IPS-NIHi7 (cell line): ENCODE measurements around the gene PRKG2.

Source experiments
- DNase-seq: peaks from one replicate; pipeline ENCODE4 v3.0.0; 2012; ENCODE audit warnings: mixed read lengths; ENCODE audit errors: extremely low spot score

The PRKG2 gene

GRCh38 chr4:81096566-81096965 is 118.5 kb downstream of the PRKG2 start:
- no peak for DNase-seq

GRCh38 chr4:81095389-81095788 is 119.6 kb downstream of the PRKG2 start:
- no peak for DNase-seq

DNA sequence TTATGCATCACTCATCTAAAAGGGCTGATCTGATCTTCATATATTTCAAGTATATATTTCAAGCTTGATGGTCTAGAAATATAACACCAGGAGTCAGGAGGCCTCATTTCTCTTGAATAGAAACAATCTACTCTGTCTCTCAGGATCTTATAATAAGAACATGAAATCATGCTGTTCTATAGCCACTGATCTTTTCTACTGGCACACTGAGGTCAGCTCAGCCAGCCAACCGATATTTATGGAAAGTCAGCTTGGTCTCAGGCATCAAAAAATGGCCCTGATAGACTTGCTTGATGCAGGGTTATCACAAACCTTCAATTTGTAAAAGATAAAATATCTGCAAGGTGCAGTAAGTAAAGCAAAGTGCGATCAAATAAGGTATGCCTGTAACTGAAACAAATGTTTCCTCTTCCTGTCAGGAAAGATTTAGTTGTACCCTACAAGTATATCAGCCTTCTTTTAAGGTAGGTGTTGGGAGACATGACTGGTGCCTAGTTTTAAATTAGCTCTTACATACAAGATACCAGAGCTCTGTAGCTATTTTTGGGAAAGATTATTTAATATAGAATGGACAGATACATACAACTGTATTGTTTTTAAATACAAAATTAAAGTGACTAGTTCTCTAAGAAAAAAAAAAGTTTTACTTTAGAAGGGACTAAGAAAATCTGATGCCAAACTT is 121.2 kb downstream of the PRKG2 start:
- DNase-seq: no peak

GRCh38 chr4:81085979-81086378 is 129.0 kb downstream of the PRKG2 start:
- DNase-seq: no peak

- no peak for DNase-seq
These were observed 129.7 kb downstream of the PRKG2 start for GRCh38 chr4:81085291-81085690.

DNA sequence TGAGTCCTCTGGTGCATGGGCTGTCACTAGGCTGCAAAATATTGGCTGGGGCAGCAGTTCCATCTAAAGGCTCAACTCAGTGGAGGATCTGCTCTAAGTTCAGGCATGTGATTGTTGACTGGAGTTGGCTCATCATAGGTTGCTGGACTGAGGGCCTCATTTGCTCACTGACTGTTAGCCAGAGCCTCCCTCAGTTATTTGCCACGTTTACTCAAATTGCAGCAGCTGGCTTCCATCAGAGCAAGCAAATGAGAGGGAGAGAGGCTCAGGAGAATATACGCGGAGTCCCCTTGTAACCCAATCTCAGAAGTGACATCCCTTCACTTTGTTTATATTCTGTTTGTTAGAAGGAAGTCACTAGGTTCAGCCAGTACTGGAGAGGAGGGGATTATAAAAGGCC is 130.4 kb downstream of the PRKG2 start:
- DNase-seq: no peak

GRCh38 chr4:81084029-81084428 is 131.0 kb downstream of the PRKG2 start:
- DNase-seq: no peak

GRCh38 chr4:81081156-81081555 is 133.9 kb downstream of the PRKG2 start:
- DNase-seq: no peak

- DNase-seq: no peak
These were observed 144.0 kb downstream of the PRKG2 start for GRCh38 chr4:81071013-81071412.

GRCh38 chr4:81069706-81070331 is 145.2 kb downstream of the PRKG2 start:
- DNase-seq: peak; percentile 75

DNA sequence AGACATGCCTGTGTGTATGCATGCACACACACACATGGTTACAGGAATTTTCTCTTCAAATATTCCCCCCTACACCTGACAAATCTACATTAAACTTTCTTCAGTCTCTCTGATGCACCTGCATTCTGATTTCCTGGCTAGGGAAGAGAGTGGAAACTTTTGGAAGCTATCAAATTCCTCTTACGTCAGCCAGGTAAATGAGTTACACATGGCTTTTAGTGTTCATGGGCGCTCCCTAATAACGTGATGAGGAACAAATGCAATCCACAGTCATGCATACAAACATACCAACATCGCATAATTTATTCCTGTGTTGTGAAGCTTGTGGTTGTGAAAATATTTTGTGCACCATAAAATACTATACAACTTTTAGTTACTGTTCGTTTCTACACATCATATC is 149.6 kb downstream of the PRKG2 start:
- DNase-seq: no peak

- no peak for DNase-seq
These were observed 153.0 kb downstream of the PRKG2 start for GRCh38 chr4:81062001-81062400.

DNA sequence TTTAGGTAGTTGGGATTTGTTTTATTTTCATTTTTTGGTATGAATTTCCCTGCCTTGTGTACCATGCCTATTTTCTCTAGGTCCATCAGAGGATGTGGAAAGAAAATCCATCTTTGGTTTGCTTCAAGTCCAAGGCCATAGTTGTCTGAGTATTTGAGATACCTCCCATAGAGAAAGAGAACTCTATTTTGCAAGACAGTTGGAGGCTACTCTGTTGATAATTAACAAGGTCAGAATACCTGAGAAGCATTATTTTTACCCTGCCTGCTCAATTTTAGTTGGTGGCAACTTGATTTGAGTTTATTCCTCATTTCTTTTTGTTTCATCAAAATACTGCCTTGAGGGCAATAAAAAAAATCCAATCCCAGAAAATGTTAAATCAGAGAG is 153.7 kb downstream of the PRKG2 start:
- DNase-seq: no peak

GRCh38 chr4:81060587-81061343 is 154.3 kb downstream of the PRKG2 start:
- no peak for DNase-seq

DNA sequence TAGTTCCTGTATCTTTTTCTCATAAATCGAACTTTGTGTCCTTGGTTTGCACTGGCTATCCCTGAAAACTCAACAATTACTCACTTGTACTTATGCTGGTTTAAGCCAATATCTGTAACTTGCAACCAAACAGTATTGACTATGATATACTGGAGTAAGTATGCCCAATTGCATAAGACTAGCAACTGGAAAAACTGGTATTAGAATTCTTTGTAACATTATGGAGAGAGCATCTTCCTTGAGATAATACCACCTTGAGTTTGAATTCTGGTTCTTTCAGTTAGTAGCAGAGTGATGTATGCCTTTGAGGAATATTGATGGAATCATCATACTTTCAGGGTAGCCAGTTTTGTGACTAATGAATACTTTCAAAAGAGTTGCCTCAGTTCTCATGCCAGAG is 156.4 kb downstream of the PRKG2 start:
- DNase-seq: no peak

DNA sequence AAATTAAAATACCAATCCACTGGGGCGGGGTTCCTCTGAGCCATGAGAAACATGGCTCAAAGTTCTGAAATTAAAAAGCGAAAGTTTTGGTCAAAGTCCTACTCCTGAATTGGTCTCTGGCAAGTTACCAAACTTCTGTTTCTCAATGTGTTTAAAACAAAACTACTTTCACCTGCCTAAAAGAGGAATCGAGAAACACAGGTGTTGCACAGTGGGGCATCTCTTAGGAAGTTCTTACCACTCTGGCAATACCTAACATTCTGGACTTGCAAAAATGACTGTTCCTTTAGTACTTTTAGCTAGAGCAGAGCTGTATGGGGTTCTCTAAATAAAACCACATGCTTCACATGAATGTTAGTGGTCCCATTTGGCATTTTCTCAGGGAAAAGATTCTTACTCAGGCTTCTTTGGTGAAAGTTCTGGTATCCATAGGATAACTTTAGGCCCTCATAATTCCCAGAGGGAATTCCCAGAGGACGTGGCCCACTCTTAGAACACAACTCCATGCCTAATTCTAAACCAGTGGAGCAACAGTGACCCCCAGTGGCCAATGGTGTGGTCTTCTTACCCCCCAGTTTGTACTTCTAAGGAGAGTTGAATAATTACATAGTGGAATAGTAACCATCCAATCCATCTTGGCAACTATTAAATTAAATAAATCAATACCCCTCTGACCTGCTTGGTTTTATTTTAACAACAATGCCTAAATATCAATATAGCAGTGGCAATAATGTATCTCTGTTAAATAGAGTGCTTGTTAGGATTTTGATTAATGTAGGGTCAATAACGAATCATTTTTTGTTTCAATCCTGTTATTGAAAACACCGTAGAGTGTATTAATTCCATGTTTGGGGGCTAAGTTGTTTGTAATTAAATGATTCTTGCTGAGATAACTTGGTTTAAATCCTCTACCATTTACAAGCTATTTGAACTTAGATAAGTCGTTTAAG is 162.6 kb downstream of the PRKG2 start:
- DNase-seq: peak; percentile 60

DNA sequence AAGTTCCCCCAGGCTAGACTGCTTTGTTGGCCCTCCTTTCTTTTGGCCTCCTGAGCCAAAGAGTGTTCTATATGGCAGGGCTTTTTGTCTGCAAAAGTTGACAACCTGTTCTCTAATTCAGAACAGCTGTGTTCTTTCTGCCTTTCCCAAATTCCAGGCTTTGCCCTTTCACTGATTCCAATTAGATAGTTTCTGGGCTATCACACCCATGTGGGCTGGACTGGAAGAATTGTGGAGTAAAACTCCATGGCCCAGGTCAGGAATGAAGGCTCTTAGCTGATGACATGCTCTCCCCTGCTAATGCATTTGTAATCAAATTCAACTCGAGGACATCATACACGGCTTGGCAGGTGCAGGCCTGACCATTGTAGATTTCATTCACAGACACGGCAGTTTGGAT is 165.1 kb downstream of the PRKG2 start:
- no peak for DNase-seq

- DNase-seq: no peak
These were observed 165.7 kb downstream of the PRKG2 start for GRCh38 chr4:81049330-81049729.

DNA sequence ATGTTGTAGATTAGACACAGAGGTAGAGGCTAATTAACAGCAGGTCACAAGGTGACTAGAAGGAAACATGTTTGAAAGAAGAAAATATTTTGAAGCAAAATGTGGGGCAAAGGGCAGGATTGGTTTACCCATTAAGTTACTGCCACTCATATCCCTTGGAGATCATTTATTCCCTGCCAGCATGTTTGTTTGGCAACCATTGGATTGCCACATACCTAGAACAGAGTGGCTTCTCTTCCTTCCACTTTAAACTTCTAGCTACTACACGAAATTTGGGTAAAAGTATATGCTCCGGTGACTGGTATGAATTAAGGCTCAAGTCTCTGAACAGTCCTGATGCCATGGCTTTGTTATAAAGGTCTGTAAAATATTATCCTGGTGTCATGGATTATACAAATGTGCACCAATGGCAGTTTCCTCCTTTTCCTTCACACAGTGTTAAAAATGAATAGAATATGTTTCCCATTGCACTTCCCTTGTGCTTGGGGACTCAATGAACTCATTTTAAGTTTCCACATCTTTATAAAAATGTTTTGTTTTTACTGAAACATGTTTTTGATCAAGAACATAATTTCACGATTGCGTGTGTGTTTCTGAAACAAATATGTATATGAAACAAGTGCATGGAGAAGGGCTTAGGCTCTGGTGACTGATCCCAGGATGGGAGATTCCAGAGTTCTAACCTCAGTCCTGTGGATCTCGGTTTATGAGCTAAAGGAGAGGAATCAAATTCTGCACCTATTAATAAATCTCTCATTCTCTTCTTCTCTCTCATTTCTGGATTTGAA is 172.2 kb downstream of the PRKG2 start:
- no peak for DNase-seq

- peak; percentile 26 for DNase-seq
These were observed 174.9 kb downstream of the PRKG2 start for GRCh38 chr4:81040012-81040659.
